GM12864 (cell line): ENCODE data around the gene TEAD3.

Experiments
- DNase-seq: peaks from one replicate; pipeline ENCODE4 v3.0.0-alpha.2; 2011; ENCODE audit warnings: low read depth
- H3K4me3 ChIP-seq: 2 replicates; pipeline ENCODE4 v1.5.1; 2011; ENCODE audit warnings: mild to moderate bottlenecking, low read depth, low read length, control low read depth
- TF ChIP-seq, protein P1 (sequence below): IDR thresholded peaks from 2 replicates; pipeline ENCODE4 v1.5.1; 2011; ENCODE audit warnings: low read depth, mild to moderate bottlenecking, moderate library complexity, low read length, control low read depth, inconsistent platforms; ENCODE audit errors: missing control alignments

Gene TEAD3

DNA sequence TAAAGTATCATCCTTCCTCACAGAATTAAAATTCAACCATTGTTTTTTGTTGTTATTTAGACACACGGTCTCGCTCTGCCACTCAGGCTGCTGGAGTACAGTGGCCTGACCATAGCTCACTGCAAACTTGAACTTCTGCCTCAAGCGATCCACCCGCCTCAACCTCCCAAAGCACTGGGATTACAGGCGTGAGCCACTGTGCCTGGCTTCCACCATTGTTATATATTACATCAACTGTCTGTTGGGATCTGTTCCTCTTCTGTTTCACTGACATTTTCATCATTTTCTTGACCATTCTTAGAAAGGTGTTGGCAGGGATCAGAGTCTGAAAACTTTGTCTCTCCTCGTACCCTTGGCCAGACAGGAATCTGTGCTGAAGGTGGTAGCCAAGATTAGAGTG lies 37.1 kb upstream of the TEAD3 start:
- DNase-seq: no peak
- TF ChIP-seq, protein P1, sequence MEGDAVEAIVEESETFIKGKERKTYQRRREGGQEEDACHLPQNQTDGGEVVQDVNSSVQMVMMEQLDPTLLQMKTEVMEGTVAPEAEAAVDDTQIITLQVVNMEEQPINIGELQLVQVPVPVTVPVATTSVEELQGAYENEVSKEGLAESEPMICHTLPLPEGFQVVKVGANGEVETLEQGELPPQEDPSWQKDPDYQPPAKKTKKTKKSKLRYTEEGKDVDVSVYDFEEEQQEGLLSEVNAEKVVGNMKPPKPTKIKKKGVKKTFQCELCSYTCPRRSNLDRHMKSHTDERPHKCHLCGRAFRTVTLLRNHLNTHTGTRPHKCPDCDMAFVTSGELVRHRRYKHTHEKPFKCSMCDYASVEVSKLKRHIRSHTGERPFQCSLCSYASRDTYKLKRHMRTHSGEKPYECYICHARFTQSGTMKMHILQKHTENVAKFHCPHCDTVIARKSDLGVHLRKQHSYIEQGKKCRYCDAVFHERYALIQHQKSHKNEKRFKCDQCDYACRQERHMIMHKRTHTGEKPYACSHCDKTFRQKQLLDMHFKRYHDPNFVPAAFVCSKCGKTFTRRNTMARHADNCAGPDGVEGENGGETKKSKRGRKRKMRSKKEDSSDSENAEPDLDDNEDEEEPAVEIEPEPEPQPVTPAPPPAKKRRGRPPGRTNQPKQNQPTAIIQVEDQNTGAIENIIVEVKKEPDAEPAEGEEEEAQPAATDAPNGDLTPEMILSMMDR: no peak
- no peak overlapping the region for H3K4me3 ChIP-seq

DNA sequence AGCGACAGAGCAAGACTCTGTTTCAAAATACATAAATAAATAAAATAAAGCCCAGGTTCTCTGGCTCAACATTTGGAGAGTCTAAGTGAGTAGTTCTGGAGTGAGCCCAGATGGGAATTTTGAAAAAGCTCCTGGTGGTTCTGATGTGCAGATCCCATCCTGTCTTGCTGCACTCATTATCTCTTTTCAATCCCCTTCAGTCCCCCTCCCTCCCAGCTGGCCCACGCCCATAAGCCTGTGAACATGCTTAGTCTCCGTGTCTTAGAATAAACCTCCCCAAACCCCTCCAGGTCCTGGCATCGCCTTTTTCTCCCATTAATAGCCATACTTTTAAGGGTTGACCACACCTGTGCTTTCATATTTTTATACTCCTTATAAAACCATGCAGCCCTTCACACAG lies 35.2 kb upstream of the TEAD3 start:
- H3K4me3 ChIP-seq: no peak overlapping the region
- DNase-seq: no peak
- TF ChIP-seq, protein P1: no peak

DNA sequence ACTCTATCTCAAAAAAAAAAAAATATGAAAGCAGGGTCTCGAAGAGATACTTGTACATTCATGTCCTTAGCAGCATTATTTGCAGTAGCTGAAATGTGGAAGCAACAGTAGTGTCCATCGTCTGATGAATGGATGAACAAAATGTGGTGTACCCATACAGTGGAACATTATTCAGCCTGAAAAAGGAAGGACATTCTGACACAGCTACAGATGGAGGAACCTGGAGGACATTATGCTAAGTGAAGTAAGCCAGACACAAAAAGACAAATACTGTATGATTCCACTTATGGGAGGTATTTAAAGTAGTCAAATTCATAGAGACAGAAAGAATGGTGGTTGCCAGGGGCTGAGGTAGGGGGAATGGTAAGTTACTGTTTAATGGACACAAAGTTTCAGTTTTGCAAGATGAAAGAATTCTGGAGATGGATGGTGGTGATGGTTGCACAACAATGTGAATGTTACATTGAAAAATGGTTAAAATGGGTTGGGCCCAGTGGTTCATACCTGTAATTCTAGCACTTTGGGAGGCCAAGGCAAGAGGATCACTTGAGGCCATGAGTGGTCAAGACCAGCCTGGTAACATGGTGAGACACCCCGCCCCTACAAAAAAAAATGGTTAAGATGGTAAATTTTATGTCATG lies 27.6 kb upstream of the TEAD3 start:
- H3K4me3 ChIP-seq: no peak overlapping the region
- no peak for DNase-seq
- TF ChIP-seq, protein P1: no peak

DNA sequence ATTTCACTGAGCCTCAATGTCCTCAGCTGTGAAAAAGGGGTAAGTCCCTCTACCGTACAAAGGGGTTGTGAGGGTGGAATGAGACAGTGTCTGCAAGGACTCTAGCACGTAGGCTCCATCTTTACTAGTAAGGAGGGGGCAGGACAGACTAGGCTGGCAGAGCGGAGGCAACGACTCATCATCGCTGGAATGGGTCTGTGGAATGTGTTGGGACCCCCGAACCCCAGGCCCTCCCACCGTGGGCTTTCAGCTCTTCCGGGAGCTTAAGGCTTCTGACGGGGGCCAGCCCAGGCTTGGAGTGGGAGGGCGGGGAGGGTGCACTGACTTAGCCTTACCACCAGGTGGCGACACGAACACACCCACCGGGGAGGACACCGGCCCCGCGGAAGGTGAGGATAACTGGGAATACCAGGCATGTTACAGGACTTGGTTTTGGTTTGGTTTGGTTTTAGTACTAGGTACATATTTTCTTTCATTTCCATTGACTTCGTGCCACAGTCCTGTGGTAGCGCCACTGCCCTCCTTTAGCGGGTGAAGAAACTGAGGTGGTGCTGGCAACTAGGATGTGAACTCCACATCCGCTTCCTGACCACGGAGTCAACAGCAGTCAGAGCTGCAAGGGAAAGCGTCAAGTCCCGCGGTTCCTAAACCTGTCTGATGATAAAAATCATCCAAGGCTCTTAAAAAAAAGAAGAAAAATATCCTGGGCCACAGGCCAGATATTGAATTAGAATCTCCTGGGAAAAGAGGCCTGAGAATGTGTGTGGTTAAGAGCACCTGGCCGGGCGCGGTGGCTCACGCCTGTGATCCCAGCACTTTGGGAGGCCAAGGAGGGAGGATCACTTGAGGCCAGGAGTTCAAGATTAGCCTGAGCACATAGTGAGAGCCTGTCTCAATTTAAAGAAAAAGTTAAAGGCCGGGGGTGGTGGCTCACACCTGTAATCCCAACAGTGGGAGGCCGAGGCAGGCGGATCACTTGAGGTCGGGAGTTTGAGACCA lies 26.1 kb upstream of the TEAD3 start:
- H3K4me3 ChIP-seq: peak overlapping the region; percentile 47

DNA sequence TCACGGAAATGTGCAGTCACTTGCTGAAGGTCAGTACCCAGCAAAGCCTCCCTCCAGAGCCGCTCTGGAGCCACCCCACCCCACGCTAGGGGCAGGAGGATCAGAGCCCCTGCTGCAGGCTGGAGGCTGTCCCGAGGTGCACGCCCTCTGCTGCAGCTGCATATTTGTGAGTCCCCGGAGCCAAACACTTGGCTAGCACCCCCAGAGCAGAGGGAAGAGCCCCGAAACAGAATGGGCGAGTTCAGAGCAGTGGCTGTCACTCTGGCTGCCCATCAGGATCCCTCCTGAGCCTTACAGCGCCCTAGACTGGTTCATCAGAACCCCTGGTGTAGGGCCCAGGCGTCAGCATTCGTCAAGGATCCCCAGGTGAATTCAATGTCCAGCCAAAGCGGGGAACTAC lies 25.3 kb upstream of the TEAD3 start:
- no peak for DNase-seq
- no peak overlapping the region for H3K4me3 ChIP-seq
- TF ChIP-seq, protein P1: no peak

More for the DNA sequence above, 26.1 kb upstream of the TEAD3 start:
- TF ChIP-seq, protein P1: peak; percentile 98
- DNase-seq: peak; percentile 12

DNA sequence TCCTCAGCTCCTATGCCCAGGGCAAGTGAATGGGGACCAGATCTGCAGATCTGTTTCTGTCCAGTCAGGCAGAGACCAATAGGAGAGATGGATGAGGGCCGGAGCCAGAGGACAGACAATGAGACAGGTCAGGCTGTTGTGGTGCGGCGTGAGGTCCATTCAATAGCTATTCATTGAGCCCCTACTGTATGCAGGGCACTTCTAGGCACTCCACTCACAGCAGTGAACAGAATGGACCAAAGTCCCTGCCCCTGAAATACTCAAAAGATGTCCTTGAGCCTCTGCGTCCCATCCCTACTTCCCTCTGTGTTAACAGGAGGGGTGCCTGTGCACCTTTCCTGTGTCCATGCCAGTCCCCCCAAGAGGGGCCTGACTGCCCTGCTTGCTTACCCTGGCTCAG lies 24.4 kb upstream of the TEAD3 start:
- TF ChIP-seq, protein P1: no peak

More for the DNA sequence above, 24.4 kb upstream of the TEAD3 start:
- H3K4me3 ChIP-seq: no peak overlapping the region
- DNase-seq: no peak
